GM18907 (cell line): ENCODE data around the gene SNX13.

ENCODE experiments used
- ATAC-seq: cut with Tn5 transposase; IDR thresholded peaks from one replicate; pipeline ENCODE4 v1.9.1; 2021; ENCODE audit warnings: mild to moderate bottlenecking, moderate library complexity; ENCODE audit not compliant: unreplicated experiment

The SNX13 gene, protein sequence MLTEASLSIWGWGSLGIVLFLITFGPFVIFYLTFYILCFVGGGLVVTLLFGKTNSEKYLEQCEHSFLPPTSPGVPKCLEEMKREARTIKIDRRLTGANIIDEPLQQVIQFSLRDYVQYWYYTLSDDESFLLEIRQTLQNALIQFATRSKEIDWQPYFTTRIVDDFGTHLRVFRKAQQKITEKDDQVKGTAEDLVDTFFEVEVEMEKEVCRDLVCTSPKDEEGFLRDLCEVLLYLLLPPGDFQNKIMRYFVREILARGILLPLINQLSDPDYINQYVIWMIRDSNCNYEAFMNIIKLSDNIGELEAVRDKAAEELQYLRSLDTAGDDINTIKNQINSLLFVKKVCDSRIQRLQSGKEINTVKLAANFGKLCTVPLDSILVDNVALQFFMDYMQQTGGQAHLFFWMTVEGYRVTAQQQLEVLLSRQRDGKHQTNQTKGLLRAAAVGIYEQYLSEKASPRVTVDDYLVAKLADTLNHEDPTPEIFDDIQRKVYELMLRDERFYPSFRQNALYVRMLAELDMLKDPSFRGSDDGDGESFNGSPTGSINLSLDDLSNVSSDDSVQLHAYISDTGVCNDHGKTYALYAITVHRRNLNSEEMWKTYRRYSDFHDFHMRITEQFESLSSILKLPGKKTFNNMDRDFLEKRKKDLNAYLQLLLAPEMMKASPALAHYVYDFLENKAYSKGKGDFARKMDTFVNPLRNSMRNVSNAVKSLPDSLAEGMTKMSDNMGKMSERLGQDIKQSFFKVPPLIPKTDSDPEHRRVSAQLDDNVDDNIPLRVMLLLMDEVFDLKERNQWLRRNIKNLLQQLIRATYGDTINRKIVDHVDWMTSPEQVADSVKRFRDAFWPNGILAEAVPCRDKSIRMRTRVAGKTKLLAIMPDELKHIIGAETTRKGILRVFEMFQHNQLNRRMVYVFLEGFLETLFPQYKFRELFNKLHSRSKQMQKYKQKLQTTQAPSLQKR

DNA sequence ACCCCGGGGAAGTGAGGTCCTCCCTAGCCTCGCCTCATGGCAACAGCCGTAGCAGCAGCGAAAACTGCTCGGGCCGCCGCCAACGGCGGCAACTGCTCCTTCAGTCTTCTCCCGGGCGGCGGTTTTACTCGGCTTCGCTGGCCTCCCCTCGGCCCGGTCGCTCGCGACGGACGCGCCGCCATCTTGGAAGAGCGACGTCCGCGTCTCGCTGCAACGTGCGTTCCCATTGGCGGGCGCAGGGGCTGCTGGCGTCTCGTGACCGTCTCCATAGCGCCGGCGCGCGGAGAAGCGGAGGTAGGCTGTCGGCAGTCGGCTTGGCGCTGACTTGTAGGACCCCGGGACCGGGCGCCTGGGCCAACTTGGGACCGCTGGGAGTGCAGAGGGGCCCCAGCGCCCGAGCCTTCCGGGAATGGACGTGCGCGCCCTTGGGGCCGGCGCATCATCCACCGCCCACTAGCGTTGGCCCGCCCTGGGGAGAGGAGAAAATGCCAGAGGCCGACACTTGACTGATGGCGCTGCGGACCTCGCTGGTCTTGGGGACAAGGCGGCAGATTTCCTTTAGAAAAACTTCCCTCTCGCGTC lies at the start of gene SNX13:
TSS of gene SNX13 (minus strand) at position 193 of the 582 bp plus-strand sequence. CDS start 199 bp downstream, outside the sequence.
- ATAC-seq = peak; percentile 92

DNA sequence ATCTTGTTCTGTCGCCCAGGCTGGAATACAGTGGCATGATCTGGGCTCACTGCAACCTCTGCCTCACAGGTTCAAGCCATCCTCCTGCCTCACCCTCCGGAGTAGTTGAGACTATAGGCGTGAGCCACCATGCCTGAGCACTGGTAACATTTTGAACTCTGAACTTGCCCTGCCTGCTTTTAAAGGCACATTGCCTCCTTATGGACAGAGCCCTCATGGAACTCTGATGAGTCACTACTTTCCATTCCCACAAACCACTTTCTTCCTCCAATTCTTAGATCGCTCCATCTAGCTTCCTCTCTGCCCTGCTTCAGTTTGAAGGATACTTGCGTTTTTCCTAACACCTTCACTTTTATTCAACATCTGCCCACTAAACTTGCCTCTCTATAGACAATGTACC lies 49.3 kb upstream of the SNX13 start:
- no peak for ATAC-seq

DNA sequence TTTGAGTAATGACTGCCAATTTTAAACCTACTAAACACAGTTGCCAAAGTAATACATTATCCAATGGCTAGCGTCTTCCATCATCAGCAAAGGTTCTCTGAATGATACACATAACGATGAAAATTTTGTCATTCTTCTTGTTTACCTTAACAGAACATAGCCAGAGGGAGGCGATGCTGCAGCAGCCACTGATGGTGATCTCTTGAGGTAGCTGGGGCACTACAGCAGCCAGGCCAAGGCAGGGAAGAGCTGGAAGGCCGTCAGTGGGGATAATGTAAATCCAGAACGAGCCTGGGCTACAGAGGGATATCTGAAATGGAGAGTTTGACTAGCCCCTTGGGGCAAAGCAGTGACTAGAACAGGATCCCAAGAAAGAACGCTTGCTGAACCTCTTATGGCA lies 48.6 kb upstream of the SNX13 start:
- ATAC-seq = no peak

DNA sequence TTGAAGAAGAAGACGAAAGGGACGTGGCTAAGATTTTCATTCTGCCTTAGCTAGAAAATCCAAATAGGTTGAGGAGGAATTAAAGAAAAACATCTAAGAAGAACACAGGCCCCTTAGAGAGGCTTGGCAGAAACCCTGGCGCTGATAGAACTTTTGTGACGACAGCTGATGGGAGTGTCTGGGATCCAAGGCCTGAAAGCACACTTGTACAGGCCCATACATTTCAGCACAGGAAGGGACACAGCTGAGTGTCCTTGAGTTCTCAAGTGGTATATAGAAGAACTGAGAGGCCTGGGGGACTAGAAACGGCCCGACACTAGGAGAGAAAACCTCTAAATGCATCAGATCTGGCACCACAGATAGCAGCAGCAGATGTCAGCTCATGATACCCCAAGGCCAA lies 47.8 kb upstream of the SNX13 start:
- ATAC-seq = no peak

GRCh38 chr7:17986851-17987250 lies 46.6 kb upstream of the SNX13 start:
- ATAC-seq = no peak

DNA sequence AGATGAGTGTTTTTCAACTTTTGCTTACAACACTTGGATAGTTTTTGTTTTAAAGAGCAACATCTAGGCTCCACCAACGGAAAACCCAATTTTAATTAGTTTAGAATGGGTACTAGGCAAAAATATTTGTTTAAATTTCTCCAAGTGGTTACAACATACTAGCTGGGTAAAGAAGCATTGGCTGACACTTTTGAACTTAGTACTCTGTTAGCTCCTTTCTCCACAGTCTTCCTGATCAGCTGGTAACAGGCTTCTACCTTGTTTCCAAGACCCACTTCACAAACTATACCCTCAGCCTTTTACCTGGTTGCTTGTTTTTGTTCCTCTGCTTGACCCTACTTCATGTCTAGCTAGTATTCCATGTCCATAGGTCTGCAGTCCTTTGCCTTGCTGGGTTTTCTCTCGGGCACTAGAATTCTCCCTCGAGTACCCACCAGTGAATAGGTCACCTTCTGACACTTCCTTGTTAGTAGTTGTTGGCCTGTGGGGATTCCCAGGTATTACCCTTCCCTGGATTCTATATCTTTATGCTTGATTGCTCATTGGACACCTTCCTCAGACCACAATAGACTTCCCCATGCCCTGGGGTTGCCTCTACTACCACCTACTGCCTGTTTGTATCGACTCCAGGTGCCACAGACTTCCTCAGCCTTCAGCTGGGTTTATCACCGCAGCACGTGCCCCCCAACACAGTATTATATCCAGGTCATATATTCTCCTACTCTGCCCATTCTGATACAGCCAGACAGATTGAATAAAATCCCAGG lies 45.4 kb upstream of the SNX13 start:
- no peak for ATAC-seq

- ATAC-seq = no peak
These were observed 44.0 kb upstream of the SNX13 start for GRCh38 chr7:17984288-17984687.

GRCh38 chr7:17983221-17984062 lies 43.1 kb upstream of the SNX13 start:
- ATAC-seq = no peak

DNA sequence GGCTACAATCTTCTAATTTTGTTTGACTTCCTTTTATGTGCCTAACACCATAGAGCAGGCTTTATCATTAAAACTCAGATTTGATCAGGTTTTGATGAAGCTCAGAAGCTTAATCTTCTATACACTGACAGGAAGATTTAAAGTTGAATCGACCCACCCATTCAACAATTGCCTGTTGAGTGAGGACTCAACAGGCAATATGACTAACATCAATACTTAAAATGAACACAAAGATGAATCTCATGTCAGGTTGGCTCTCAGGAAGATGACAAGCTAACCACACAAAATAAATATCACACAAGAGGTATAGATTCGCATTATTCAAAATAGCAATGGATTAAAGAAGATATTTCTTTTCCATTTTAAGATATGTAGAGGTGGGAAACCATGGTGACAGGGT lies 36.7 kb upstream of the SNX13 start:
- no peak for ATAC-seq

GRCh38 chr7:17971411-17971810 lies 31.1 kb upstream of the SNX13 start:
- ATAC-seq = no peak

DNA sequence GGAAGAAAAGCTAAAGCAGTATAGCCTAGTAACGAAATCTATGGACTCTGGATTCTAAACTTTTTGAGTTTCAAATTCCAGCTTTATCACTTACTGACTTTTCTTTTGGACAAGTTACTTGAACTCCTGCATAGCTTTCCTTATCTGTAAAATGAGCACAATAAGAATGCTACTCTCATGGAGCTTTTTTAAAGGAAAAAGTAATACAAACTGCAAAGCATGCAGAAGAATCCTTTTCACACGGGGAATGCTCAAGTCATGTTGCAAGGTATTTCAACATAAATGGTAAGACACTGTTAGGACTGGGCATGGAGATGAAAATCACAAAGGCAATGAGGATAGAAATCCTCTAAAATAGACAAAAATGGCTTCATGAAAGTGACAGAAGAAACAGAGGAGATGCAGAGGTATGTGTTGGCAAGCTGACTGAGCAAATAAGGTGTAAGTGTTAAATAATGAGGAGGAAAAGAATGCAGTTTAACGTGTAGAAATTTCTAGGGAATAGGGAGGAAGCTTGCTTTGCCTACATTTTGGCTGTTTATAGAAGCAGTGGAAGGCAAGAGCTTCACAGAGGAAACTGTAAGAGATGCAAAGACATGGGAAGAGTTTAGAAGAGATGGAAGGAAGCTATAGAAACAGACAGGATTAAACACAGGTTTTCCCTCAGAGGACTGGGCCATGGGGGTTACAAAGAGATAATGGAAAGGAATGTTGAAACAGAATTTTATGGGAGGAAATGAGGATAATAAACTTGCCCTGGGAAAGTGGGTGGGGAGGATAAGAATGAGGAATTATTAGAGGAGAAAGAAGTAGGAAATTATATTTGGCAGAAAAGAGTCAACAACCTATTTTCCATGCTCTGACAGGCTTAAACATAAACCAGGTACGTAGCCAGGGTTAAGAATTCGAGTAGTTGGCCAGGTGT lies 28.8 kb upstream of the SNX13 start:
- ATAC-seq = no peak

DNA sequence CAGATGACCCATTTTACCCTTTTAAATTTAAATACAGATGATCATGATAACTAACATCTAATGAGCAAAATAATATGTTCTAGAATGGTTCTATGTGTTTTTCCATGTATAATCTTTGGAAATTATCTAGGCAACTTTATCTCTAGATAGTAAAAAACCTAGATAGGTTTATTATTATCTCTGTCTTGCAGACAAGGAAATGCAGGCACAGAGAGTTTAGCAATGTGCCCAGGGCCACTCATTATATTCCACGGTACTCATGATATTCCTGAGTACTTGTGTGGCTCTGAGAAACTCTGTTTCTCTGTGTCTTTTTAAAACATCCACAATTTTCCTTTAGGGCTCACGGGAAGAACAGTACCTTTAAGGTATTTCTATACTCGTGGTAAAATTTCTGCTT lies 26.4 kb upstream of the SNX13 start:
- ATAC-seq = no peak

- ATAC-seq = no peak
These were observed 25.3 kb upstream of the SNX13 start for GRCh38 chr7:17965603-17966002.

GRCh38 chr7:17963281-17963680 lies 23.0 kb upstream of the SNX13 start:
- no peak for ATAC-seq

GRCh38 chr7:17962652-17963051 lies 22.4 kb upstream of the SNX13 start:
- no peak for ATAC-seq

DNA sequence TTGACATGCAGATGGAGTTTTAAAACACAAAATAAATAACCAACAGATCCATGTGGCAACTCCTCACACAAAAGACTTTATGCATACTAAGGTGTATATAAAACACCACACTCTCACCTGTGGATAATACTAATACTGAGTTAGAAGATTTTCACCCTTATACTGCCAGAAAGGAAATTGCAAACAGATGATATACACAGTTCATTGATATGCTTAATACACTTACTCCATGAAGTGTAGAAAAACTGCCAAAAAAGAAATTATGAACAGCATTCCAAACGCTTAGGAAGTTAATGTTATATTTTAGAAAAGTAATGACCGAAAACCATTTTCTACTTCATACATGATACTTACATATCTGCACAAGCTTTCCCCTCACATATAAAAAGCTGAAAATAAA lies 17.6 kb upstream of the SNX13 start:
- ATAC-seq = no peak

- ATAC-seq = peak; percentile 100
These were observed 12.1 kb upstream of the SNX13 start for GRCh38 chr7:17952387-17952786.

DNA sequence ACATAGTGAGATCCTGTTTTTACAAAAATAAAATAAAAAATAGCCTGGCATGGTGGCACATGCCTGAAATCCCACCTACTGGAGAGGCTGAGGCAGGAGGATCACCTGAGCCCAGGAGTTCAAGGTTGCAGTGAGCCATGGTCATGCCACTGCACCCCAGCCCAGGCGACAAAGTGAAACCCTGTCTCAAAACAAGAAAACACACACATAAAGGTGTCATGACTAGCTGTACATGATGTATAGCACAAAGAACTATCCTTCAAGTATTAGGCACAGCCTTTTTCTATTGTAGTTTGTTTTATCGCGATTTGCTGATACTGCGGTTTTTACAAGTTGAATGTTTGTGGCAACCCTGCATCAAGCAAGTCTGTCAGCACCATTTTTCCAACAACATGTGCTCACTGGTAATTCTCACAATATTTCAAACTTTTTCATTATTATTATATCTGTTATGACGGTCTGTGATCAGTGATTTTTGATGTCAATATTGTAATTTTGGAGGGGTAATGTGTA lies 11.5 kb upstream of the SNX13 start:
- no peak for ATAC-seq
